Measurements from ENCODE around the gene API5.

- no peak for TF ChIP-seq FOXM1 (IDR thresholded peaks at IDR 0.05; ENCODE audit: borderline replicate concordance)
- TF ChIP-seq BHLHE40 (IDR thresholded peaks at IDR 0.05; ENCODE audit: borderline replicate concordance): no peak
- no peak for TF ChIP-seq SP1 (IDR thresholded peaks at IDR 0.05)
- TF ChIP-seq SUZ12 (IDR thresholded peaks at IDR 0.05): no peak
- TF ChIP-seq NFRKB (IDR thresholded peaks at IDR 0.05): no peak
- no peak for TF ChIP-seq L3MBTL2 (conservative IDR thresholded peaks at IDR 0.05)
- no peak for TF ChIP-seq ELF4 (IDR thresholded peaks at IDR 0.05)
- no peak for TF ChIP-seq FOXK2 (IDR thresholded peaks at IDR 0.05)
- no peak for TF ChIP-seq TARDBP (IDR thresholded peaks at IDR 0.05)
Observed at GRCh38 chr11:43315966-43316365, 4.2 kb downstream of the API5 start.

Measured in HEK293T (cell line).